ENCODE results near the gene SH3GLB1.

DNA sequence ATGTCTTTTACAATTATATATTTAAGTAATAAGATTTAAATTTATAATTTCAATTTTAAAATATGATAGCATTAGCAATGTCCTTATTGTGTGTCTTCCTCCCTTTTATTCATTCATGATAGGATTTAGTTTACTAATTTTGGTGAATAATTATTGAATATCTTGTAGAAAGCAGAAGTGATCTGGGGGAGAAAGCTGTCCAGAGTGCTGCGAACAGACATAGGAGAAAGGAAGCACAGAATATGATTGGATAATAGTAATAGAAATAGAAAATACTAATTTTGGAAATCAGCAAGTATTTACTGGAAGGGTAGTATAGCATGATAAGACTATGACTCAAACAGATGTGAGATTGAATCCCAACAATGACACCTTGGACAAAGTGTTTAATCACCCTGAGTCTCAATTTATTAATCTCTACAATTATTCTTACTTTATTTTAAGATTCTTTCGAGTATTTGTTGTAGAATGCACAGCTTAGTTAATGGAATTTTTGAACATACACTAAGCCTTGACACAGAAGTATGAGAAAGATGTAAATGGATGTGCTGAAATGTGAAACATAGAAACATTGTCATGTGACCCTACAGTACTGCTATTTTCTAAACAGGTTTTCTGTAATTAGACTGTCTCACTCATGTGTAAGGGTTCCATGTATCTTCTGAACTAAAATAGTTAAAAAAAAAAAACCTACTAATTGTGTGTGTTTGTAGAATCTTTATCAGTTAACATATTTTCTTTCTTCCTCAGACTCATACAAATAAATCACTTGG lies 7.9 kb downstream of the SH3GLB1 start:
- TF ChIP-seq, protein P1, sequence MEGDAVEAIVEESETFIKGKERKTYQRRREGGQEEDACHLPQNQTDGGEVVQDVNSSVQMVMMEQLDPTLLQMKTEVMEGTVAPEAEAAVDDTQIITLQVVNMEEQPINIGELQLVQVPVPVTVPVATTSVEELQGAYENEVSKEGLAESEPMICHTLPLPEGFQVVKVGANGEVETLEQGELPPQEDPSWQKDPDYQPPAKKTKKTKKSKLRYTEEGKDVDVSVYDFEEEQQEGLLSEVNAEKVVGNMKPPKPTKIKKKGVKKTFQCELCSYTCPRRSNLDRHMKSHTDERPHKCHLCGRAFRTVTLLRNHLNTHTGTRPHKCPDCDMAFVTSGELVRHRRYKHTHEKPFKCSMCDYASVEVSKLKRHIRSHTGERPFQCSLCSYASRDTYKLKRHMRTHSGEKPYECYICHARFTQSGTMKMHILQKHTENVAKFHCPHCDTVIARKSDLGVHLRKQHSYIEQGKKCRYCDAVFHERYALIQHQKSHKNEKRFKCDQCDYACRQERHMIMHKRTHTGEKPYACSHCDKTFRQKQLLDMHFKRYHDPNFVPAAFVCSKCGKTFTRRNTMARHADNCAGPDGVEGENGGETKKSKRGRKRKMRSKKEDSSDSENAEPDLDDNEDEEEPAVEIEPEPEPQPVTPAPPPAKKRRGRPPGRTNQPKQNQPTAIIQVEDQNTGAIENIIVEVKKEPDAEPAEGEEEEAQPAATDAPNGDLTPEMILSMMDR (IDR thresholded peaks at IDR 0.05; ENCODE audit: poor library complexity, severe bottlenecking) = no peak
- no peak for TF ChIP-seq EZH2 (IDR thresholded peaks at IDR 0.05; ENCODE audit: borderline replicate concordance, insufficient read depth, low read length, poor library complexity, severe bottlenecking)
- no peak for TF ChIP-seq RAD21 (conservative IDR thresholded peaks at IDR 0.05)
